Thyroid gland (tissue), 4 donors: ENCODE data around the gene CARS1.

ENCODE experiments used
- POLR2A ChIP-seq, 2 donors: fragments of 450-650 bp; IDR thresholded peaks; one replicate each; pipeline ENCODE4 v1.6.1; 2017; ENCODE audit warnings: antibody characterized with exemption in 2 of 2, mild to moderate bottlenecking in 2 of 2, moderate library complexity in 1 of 2
- TF ChIP-seq, protein P1 (sequence below), 6 experiments: fragments of 200-600 bp in 3 of 6; fragments of 450-650 bp in 3 of 6; sonication (generic) in 3 of 6; IDR thresholded peaks; one replicate each; pipeline ENCODE4 v1.5.1; 2016 to 2019; ENCODE audit warnings: antibody characterized with exemption in 6 of 6, mild to moderate bottlenecking in 2 of 6, inconsistent platforms in 1 of 6, moderate library complexity in 1 of 6

DNA sequence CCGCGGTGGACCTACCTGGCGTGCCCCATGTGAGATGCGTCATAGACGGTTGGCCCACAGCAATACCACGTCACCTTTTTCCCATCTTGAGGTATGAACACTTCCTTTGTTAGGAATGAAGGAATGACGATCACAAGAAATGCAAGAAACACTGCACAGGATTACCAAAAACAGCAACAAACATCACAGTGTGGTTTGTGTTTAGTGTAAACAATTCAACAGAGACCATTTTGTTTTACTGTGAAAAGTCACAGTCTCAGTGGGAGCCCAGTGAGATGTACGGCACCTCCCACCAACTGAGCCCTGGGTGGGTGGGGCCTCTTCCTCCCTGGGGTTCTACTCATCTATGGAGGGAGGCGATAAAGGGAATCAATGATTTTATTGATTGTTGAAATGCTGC, 16.3 kb downstream of the CARS1 start:
- TF ChIP-seq, protein P1, sequence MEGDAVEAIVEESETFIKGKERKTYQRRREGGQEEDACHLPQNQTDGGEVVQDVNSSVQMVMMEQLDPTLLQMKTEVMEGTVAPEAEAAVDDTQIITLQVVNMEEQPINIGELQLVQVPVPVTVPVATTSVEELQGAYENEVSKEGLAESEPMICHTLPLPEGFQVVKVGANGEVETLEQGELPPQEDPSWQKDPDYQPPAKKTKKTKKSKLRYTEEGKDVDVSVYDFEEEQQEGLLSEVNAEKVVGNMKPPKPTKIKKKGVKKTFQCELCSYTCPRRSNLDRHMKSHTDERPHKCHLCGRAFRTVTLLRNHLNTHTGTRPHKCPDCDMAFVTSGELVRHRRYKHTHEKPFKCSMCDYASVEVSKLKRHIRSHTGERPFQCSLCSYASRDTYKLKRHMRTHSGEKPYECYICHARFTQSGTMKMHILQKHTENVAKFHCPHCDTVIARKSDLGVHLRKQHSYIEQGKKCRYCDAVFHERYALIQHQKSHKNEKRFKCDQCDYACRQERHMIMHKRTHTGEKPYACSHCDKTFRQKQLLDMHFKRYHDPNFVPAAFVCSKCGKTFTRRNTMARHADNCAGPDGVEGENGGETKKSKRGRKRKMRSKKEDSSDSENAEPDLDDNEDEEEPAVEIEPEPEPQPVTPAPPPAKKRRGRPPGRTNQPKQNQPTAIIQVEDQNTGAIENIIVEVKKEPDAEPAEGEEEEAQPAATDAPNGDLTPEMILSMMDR (IDR thresholded peaks at IDR 0.05) = no peak
- no peak for TF ChIP-seq POLR2A (IDR thresholded peaks at IDR 0.05)
